NK-92 (cell line): ENCODE results near the gene GNPTG.
"Not testable (repeated sequence)": the region's sequence is repeated elsewhere in the genome, so short reads cannot be mapped to it uniquely, and the experiment has no call there.

Experiments
- DNase-seq: peaks from one replicate; lab custom pipeline; 2025; ENCODE audit not compliant: unreplicated experiment; lab: John Stamatoyannopoulos, UW

The GNPTG gene

DNA sequence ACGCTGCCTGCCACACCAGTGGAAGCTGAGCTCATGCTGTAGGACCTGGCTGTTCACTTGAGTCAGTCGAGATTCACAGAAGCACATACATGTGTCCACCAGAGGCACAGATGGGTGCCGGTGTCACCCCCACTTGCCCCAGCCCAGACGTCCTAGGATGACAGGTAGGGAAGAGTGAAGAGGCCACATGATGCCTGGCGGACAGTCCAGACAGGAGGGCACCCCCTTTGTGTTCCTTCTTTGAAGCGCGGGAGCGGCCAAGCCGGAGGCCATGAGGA lies 33.5 kb upstream of the GNPTG start:
- DNase-seq, result no peak

DNA sequence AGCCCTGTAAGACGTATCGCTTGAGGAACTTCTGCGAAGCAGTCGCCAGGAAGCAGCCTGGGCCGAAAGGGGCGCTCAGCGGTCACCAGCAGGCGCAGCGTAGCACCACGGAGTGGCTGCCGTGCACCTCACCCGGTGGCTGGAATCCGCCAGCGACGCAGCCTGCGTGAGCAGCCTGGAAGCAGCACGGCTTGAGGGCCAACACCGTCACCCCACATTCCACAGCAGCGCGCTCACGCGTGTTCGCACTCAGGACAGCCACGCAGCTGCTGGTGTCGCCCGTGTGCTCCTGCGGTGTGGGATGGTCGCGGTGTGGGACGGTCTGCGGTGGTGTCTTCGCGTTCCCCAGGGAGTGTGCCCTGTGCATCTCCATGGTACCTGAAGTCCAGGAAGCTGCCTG lies 32.7 kb upstream of the GNPTG start:
- DNase-seq, result no peak

DNA sequence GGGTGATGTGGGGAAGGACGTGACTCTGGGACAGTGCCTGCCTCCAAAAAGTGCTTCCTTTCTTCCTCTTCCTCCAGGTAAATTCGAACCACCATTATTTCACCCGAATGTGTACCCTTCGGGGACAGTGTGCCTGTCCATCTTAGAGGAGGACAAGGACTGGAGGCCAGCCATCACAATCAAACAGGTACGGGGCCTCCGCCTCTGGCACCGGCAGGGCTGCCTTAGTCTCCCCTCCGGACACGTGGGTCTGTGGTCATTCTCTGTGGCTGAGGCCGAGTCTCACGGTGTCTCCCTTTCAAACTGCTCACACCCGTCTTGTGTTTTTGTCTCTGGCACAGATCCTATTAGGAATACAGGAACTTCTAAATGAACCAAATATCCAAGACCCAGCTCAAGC lies 31.6 kb upstream of the GNPTG start:
- DNase-seq, result no peak

DNA sequence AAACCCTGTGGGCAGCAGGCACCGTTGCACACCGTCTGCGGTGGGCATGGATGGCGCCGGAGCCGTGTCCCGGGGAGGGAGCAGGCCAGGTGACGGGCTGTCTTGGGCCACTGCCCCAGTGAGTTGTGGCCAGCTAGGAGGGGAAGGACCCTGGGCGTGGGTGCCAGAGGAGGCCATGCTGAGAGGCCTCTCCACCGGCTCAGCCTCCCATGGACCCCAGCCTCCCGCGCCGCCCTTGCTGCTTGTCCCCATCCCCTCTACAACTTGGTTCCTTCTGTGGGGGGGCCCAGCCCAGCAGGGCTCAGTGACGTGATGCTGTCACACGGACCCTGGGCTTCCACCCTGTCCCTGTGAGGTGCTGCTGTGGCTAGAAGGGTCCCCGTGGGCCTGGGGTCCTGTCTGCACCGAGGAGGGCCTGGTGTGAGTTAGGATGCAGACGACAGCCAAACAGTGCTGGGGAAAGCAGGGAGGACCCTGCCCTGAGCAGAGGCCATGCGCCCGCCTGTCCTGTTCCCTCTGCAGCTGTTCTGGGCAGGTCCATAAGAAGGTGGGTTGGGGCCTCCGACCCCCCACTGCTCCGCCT lies 31.0 kb upstream of the GNPTG start:
- no peak for DNase-seq

DNA sequence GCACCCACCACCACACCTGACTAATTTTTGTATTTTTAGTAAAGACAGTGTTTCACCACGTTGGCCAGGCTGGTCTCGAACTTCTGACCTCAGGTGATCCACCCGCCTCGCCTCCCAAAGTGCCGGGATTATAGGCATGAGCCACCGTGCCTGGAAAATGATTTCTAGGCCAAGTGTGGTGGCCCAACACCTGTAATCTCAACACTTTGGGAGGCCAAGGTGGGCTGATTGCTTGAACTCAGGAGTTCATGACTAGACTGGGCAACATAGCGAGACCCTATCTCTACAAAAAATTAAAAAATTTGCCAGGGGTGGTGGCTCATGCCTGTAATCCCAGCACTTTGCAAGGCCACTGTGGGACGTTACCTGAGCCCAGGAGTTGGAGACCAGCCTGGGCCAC lies 29.3 kb upstream of the GNPTG start:
- DNase-seq, result no peak

DNA sequence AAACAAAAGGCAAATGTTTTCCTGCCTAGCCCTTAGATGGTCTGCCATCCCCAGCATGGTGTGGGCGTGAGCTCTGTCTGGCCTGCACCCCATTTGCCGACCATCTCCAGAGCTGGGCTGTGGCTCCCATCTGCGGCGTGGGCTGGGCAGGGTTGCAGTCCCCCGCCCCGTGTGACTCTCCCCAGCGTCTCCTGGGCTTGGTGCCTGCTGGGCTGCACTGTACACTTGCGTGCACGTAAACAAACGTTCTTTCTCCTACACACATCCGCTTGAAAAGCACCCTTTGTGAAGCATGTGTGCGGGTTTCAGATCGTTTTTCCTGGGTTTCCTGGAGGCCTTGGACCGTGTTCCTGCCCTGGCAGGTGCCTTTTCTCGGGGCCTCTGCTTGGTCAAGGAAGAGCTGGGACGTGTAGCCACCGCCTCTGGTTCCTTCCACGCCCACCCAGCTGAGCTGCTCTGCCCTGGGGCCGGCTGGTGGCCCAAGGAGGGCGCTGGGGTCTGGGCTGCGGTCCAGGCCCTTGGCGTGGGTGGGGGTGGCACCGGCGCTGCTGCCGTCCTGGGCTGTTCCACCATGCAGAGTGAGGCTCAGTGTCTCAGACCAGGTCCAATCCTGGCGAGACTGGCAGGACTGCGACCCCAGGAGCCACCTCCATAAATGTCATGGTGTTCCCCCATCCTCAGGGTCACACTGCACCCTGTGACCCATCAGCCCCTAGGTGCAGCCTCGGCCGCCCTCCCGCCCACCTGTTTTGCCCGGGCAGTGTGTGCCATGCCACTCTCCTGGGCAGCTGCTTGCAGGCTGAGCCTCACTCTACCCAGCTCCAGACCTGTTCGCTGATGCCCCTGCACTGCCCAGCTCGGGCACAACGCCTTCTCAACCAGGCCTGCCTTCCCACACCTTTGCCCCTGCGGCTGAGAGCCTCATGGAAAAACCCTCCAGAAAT lies 28.2 kb upstream of the GNPTG start:
- DNase-seq, result no peak

DNA sequence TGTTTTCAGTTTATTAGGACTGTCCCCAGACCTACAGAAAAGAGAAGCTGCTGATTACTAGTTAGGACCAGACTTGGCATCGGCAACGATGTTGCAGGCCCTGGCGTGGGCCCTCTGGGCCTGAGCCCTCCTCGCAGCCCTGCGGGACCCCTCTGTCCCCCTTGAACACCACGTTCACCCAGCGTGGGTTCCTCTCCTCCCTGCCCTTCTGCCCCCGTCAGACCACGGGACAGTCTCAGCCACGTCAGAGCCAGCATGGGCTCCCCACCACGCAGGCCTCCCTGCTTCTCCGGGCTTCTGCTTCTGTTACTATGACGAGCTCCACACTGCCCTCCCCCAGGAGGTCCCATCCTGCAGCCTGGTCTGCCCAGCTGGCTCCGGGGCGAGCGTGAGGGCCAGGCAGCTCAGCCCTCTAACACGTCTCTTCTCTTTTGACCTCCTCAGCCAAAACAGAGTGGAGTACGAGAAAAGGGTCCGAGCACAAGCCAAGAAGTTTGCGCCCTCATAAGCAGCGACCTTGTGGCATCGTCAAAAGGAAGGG lies 27.4 kb upstream of the GNPTG start:
- DNase-seq, result no peak

DNA sequence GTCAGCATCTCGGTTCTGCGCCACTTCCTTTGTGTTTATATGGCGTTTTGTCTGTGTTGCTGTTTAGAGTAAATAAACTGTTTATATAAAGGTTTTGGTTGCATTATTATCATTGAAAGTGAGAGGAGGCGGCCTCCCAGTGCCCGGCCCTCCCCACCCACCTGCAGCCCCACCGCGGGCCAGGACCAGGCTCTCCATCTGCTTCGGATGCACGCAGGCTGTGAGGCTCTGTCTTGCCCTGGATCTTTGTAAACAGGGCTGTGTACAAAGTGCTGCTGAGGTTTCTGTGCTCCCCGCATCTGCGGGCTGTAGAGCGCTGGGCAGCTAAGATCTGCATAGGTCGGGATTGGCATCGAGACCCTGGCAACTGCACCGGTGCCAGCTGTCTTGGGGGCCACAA lies 26.5 kb upstream of the GNPTG start:
- DNase-seq, result no peak

DNA sequence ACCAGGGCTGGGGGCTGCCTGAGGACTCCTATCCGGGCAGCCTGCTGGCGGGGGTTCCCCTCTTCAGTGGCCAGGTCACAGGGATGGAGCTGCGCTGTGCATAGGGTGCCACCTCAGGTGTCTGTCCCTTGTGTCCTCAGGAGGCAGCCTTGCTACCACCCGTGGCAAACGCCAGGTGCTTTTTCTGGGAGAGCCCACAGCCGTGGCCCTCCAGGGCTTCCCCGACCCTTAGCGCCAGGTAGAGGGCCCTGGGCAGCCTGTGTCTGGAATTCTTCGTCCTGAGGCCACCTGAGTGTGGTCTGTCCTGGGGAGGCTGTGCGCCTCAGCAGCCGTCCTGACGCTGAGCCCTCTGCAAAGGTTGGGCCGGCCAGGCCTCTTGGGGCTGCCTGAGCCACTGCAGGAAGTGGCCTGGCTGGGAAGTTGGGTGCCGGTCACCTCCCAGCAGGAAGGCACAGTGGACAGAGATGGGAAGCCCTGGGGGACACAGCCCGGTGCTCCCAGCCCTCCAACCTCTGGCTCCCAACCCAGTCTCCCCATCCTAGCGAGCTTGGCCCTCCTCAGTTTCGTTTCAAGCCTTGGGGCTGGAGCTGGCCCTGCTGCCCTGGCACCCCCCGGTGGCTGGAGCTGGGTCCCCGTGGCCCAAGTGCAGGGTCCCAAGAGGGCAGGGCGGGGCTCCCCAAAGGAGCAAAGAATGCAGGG lies 25.9 kb upstream of the GNPTG start:
- no peak for DNase-seq

DNA sequence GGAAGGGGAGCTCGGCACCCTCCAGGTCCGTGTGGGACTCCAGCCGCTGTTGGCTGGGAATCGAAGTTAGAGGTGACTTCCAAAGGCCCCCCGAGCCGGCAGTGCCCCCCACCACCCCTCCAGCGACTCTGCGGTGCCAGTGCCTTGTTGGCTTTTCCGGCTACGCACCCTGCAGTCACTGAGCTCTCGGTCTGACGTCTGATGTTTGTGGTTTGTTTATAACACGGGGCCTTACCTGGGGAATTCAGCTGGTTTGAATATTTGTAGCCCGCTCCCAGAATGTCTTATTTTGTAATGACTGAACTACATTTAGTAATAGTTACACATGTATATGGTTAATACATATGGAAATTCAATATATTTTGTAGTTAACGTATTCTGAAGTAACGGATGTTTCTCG lies 25.3 kb upstream of the GNPTG start:
- no peak for DNase-seq

DNA sequence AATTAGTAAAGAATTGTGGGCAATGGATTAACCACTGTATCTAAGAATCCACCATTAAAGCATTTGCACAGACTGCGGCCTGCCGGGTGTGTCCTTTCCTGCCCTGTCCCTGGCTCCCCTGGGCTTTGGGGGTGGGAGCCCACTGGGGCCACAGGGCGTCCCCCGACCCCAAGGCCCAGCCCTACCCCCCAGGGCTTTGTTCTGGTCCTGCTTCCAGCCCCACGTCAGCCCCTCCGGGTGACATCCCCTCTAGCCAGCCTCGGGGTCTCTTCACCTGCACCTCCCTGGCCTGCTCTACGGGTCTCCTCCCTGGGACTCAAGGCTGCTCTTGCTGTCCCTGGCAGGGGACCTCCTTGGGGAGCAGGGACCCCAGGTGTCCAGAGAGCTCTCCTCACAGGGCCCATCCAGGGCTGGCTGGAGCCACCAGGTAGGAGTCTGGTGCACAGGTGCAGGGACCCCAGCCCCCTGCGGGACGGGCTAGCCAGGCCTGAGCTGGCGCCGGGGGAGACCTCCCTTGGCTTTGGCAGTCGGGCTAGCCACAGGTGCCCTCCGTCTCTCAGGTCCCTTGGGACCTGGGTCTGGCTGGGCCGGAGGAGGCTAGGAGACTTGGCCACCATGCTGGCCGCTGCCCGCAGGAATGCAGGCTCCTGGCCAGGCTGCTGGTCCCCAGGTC lies 24.6 kb upstream of the GNPTG start:
- DNase-seq, result no peak

DNA sequence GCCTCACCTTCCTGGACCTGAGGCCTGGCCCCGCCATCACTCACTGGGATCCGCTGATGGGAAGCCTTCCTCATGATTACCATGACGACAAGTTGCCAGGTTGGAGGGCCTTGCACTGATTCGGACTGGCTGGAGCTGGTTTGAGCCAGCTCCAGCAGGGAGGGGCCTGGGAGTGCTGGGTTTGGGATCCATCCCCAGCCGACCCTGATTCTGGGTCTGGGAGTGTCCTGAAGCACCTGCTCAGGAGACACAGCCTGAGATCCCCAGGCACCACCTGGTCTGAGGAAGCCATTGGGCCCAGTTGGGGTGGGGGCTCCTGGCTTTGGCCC lies 24.1 kb upstream of the GNPTG start:
- no peak for DNase-seq

DNA sequence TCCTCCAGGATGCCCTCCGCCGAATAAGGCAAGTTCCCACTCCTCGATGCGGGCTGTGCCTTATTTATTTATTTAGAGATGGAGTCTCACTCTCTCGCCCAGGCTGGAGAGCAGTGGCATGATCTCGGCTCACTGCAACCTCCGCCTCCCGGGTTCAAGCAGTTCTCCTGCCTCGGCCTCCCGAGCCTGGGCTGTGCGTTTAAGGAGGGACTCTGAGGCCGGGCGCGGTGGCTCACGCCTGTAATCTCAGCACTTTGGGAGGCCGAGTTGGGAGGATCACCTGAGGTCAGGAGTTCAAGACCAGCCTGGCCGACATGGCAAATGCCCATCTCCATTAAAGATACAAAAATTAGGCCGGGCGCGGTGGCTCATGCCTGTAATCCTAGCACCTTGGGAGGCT lies 23.6 kb upstream of the GNPTG start:
- DNase-seq, result not testable (repeated sequence)

DNA sequence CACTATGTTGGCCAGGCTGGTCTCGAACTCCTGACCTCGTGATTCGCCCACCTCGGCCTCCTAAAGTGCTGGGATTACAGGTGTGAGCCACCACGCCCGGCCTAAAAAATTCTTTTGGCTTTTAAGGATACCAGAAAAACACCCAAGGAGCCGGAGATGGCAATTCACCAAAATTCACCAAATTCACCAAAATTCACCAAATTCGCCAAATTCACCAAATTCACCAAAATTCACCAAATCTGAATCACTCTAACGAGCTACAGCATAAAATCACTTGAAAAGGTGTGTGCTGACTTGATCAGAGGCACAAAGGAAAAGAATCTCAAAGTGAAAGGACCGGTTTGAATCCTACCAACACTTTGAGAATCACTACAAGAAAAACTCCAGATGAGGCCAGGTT lies 22.8 kb upstream of the GNPTG start:
- not testable (repeated sequence) for DNase-seq

DNA sequence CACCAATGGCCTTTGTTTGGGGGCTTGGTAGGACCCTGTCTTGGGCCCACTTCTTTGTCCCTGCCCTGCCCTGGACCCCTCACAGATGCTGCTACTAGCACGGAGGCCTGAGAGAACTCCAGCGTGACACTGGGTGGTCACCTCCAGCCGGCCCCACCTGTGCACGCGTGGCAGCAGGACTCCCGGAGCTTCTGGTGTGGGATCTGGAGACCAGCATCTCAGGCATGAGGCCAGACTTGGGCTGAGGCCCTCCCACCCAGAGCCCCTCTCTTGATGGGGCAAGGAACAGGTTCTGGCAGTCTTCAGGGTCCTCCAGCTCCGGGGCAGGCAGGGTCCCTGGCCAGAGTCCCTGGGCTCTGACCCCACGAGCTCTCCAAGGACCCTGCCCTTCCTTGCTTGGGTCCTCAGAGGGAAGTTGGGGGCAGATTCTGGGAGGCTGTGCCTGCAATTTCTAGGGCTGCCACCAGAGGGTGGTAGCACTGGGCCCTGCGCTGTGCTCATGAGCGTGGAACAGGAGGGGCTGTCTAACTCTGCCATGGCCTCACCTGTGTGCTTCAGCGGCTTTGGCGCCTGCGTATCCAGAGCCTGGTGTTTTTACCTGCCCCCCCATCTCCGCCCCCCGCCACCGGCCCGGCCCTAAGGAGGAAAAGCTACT lies 21.3 kb upstream of the GNPTG start:
- no peak for DNase-seq

DNA sequence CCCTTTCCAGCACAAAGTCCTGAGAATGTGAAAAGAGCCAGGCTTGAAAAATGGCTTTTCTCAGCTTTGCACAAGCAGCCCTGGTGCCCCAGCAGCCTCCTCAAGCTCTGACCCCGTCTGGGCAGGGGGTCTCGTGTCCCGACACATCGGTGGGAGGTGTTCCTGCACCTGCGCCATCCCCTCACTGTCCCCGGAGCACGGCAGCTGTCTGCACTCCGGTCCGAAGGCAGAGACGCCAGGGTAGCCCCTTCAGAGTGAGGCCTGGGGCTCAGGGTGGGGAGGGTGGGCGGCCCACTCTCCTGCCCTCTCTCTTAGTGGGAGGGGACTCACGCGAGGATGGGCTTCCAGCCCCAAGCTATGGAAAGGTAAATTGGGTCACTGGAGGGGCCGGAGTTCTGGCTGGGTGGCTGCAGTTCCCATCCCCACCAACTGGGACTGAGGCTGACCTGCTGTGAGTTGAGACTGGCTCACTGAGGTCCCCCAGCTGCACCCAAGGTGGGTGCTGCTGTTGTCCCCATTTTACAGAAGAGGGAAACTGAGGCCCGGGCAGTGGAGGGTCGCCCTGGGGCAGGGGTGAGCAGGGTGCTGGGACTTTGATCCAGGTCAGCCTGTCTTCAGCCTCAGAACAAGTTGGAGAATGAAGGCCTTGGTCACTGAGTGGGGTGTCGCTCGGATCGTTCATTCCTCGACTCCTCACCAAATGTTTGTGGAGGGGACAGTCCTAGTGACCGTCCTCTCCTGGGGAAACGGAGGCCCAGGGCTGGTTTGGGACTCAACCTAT lies 20.6 kb upstream of the GNPTG start:
- DNase-seq, result no peak

DNA sequence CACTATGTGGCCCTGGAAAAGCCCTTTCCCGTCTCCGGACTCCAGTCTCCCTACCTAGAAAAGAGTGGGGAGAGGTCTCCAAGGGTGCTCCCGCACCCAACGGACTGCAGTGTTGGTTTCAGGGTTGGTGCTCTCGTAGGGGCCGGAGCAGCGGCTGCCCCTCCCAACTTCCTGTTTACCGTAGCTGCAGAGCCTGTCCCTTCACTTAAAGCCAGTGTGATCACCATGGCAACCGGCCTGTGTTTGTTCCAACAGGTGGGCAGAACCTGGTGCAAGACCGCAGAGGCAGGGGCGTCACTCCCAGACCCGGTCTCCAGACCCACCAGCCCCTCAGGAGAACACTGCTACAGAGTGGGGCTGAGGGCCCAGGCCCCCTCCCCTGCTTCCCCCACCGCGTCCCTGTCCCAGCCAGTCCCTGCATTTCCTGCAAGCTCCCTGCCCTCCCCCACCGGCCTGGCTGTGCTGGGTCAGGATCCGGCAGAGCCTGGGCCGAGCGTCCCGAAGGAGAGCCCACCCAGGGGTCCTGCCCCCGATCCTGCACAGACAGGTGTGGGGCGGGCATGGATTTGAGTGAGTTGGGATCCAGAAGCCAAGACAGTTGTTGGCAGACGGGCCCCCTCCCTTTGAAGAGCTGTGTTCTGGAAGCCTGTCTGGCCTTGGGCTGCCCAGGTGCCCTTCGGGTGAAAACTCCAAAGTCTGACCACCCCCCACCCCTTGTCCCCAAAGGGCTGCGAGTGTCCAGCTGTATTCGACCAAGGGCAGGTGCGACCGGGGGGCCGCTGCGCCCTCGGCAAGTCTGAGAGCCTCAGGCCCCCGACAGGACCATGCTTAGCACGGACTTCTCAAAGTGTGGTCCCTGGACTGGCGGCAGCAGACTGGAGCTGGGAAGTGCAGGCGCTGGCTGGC lies 19.8 kb upstream of the GNPTG start:
- no peak for DNase-seq

DNA sequence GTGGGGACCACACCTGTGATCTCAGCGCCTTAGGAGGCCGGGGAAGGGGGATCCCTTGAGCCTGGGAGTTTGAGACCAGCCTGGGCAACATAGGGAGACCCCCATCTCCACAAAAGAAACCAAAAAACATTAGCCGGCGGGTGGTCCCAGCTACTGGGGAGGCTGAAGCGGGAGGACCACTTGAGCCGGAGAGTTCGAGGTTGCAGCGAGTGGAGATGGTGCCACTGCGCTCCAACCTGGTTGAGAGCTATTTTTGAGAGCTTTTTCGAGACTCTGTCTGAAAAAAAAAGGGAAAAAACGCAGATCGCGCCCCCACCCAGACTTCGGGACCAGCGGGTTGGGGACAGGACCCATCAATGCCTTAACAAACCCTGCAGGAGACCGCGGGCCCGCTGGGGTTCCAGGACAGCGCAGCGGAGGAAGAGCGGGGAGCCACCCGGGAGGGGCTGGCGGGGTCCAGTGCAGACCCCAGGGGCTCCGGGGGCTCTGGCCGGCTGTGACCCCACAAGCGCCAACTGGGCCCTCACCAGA lies 19.0 kb upstream of the GNPTG start:
- DNase-seq, result no peak

DNA sequence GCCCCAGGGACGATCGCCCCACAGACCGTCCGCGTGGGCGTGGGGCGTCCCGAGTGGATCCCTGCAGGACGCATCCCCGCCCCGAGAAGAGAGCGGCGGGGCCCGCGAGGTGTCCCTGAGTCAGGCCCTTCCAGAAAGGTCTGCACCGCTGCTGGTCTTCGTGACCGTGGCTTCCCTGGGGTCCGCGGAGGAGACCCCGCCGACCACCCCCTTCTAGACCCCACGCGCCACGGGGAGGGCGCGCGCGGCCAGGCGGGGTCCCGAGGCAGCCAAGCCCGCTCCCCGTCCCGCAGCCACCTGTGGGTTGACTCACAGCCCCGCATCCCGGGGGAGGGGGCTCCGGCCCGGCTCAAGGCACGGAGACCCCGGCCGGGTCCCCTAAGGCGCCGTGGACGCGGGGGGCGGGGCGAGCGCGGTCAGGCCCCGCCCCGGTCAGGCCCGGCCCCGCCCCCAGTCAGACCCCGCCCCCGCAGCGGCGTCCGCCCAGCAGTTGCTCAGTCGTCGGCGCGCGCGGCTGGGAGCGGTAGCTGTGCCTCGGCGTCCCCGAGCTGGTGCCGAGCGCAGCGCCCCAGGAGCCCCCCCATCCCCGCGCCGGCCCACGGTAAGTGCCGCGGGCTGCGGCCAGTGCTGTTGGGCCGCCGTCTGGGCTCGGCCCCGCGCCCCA lies 18.4 kb upstream of the GNPTG start, which contains the start of gene BAIAP3:
Gene BAIAP3 (plus strand): TSS at position 497 of the 664 bp plus-strand sequence. CDS start 4,905 bp downstream, outside the sequence.
- no peak for DNase-seq
